Stomach (tissue), 9 donors: ENCODE data around the gene ADNP2. TPM values are rescaled to one million over a fixed set of nuclear protein-coding genes. Genes with fewer than 3 reads are reported as not detected.

Source experiments
- DNase-seq, 2 donors: peaks; one replicate each; pipeline versions ENCODE4 v3.0.0 to v3.0.0-alpha.2; 2013 to 2019
- H3K27ac ChIP-seq, 5 donors: fragments of 200-600 bp in 4 of 5; sonication (generic) in 4 of 5; one replicate each; pipeline ENCODE4 v1.5.1; 2013 to 2019; ENCODE audit warnings: mild to moderate bottlenecking in 1 of 5, moderate library complexity in 1 of 5
- H3K27me3 ChIP-seq, 3 donors: fragments of 200-600 bp; sonication (generic); one replicate each; pipeline ENCODE4 v1.5.1; 2017 to 2019; ENCODE audit warnings: mixed run types in 1 of 3
- H3K36me3 ChIP-seq, 4 donors: fragments of 200-600 bp; sonication (generic); 1 replicate in 3 of 4; 2 replicates in 1 of 4; pipeline ENCODE4 v1.5.1; 2016 to 2019
- H3K4me1 ChIP-seq, 4 donors: fragments of 200-600 bp; sonication (generic); one replicate each; pipeline ENCODE4 v1.5.1; 2016 to 2019
- H3K4me3 ChIP-seq, 4 donors: fragments of 200-600 bp; sonication (generic) in 3 of 4; one replicate each; pipeline ENCODE4 v1.5.1; 2016 to 2019; ENCODE audit warnings: mild to moderate bottlenecking in 1 of 4
- H3K9me3 ChIP-seq, 4 donors: fragments of 200-600 bp; sonication (generic); one replicate each; pipeline ENCODE4 v1.5.1; 2016 to 2019
- CTCF ChIP-seq, 7 experiments: fragments of 450-650 bp in 4 of 7; fragments of 200-600 bp in 3 of 7; sonication (generic) in 3 of 7; IDR thresholded peaks; one replicate each; pipeline ENCODE4 v1.5.1; 2016 to 2019; ENCODE audit warnings: antibody characterized with exemption in 7 of 7, control low read depth in 2 of 7, mild to moderate bottlenecking in 1 of 7
- EP300 ChIP-seq: sonication (generic); formaldehyde crosslinking; IDR thresholded peaks from one replicate; pipeline ENCODE4 v1.6.1; 2017; ENCODE audit warnings: antibody characterized with exemption
- POLR2A ChIP-seq, 4 donors: fragments of 450-650 bp; IDR thresholded peaks; one replicate each; pipeline ENCODE4 v1.6.1; 2016; ENCODE audit warnings: antibody characterized with exemption in 4 of 4, control low read depth in 2 of 4, mild to moderate bottlenecking in 1 of 4, moderate library complexity in 1 of 4
- POLR2AphosphoS5 ChIP-seq, 3 donors: sonication (generic); formaldehyde crosslinking; IDR thresholded peaks; one replicate each; pipeline ENCODE4 v1.6.1; 2016; ENCODE audit warnings: antibody characterized with exemption in 3 of 3
- WGBS, 5 donors: extraction: QIAGEN DNeasy Blood & Tissue Kit in 3 of 5; methylation state at CpG; one replicate each; pipeline versions ENCODE4 v1.1.5 to v1.1.7; 2013 to 2018; 5-methylcytosine and 5-hydroxymethylcytosine counted together
- intact Hi-C: fragments of 100-400 bp; cut with DNase I; formaldehyde crosslinking; loops from one replicate; pipeline ENCODE4 v1.15.1; 2023; ENCODE audit warnings: low total_unique reads
- polyA plus RNA-seq, 3 donors: library from polyadenylated mRNA; stranded (reverse); fragments of 200-250 nt; gene quantifications; one replicate each; pipeline ENCODE4 v1.2.3, GENCODE V29; 2013
- total RNA-seq, 5 donors: library from RNA; depleted of rRNA; stranded (reverse); fragments of >200 nt; gene quantifications; one replicate each; pipeline versions ENCODE4 v1.1.0 to v1.2.3, GENCODE V29; 2014 to 2016
- donor health status: healthy with polysubstance abuse.
- donor health status: Bipolar disorder and iron deficiency.
- donor health status: healthy.

The ADNP2 gene
- total and polyA plus RNA-seq, 8 donors, result 4.2 to 24.6 (median 10.8) TPM

- DNase-seq, result no peak
- H3K4me3 ChIP-seq, result no peak overlapping the region
- H3K27ac ChIP-seq, result no peak overlapping the region
- WGBS, 5 donors, result 81 to 97% (median 84%) methylated on average over 8 of the region's 8 CpGs
- H3K27me3 ChIP-seq, result no peaks in the 10 kb centered on the region
- H3K36me3 ChIP-seq, result peaks cover 37 to 84% (median 66%) of the 10 kb centered on the region in 4 donors
- intact Hi-C loops, result no loop called here
- H3K9me3 ChIP-seq, result no peaks in the 10 kb centered on the region
- TF ChIP-seq POLR2AphosphoS5 (IDR thresholded peaks at IDR 0.05) (no peak), EP300 (no peak), CTCF (IDR thresholded peaks at IDR 0.05) (no peak), POLR2A (IDR thresholded peaks at IDR 0.05) (no peak)
- H3K4me1 ChIP-seq, result no peaks in the 10 kb centered on the region
These were observed 27.6 kb downstream of the ADNP2 start for GRCh38 chr18:80136679-80137078.

DNA sequence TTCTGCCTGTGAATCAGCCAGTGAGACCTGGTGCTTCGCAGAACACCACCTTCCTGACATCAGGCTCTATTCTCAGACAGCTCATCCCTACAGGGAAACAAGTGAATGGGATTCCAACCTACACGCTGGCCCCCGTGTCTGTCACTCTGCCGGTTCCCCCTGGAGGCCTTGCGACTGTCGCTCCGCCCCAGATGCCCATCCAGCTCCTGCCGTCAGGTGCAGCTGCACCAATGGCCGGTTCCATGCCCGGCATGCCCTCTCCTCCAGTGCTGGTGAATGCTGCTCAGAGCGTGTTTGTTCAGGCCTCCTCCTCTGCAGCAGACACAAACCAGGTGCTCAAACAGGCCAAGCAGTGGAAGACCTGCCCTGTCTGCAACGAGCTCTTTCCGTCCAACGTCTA is 28.1 kb downstream of the ADNP2 start:
- no peak for TF ChIP-seq POLR2AphosphoS5 (IDR thresholded peaks at IDR 0.05)
- no peak for TF ChIP-seq POLR2A (IDR thresholded peaks at IDR 0.05)
- TF ChIP-seq CTCF (IDR thresholded peaks at IDR 0.05), result no peak
- no peak for TF ChIP-seq EP300
- H3K27me3 ChIP-seq, result no peaks in the 10 kb centered on the region
- H3K36me3 ChIP-seq, result peaks cover 37 to 84% (median 66%) of the 10 kb centered on the region in 4 donors
- DNase-seq, result no peak
- intact Hi-C loops, result no loop called here
- no peaks in the 10 kb centered on the region for H3K9me3 ChIP-seq
- WGBS, 5 donors, result 88 to 100% (median 96%) methylated on average over 12 to 14 of the region's 14 CpGs
- H3K27ac ChIP-seq, result no peak overlapping the region
- H3K4me3 ChIP-seq, result no peak overlapping the region
- no peaks in the 10 kb centered on the region for H3K4me1 ChIP-seq

DNA sequence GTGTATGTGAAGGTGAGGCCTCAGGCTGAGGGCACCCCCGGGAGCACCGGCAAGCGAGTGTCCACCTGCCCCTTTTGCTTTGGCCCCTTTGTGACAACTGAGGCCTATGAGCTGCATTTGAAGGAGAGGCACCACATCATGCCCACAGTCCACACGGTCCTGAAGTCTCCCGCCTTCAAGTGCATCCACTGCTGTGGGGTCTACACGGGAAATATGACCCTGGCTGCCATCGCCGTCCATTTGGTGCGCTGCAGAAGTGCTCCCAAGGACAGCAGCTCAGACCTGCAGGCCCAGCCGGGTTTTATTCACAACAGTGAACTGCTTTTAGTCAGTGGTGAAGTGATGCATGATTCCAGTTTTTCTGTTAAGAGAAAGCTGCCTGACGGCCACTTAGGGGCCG is 28.9 kb downstream of the ADNP2 start:
- Histone ChIP-seq H3K36me3 (peaks cover 37 to 79% (median 66%) of the 10 kb centered on the region in 4 donors), H3K4me3 (no peak overlapping the region), H3K27ac (no peak overlapping the region), H3K9me3 (no peaks in the 10 kb centered on the region), H3K4me1 (peaks cover 0 to 5% (median 2%) of the 10 kb centered on the region in 4 donors), H3K27me3 (no peaks in the 10 kb centered on the region)
- TF ChIP-seq EP300 (no peak), POLR2AphosphoS5 (IDR thresholded peaks at IDR 0.05) (no peak), POLR2A (IDR thresholded peaks at IDR 0.05) (no peak), CTCF (IDR thresholded peaks at IDR 0.05) (no peak)
- 89 to 96% (median 94%) methylated on average over 11 to 12 of the region's 12 CpGs for WGBS, 5 donors
- no peak for DNase-seq
- intact Hi-C loops, result no loop called here

DNA sequence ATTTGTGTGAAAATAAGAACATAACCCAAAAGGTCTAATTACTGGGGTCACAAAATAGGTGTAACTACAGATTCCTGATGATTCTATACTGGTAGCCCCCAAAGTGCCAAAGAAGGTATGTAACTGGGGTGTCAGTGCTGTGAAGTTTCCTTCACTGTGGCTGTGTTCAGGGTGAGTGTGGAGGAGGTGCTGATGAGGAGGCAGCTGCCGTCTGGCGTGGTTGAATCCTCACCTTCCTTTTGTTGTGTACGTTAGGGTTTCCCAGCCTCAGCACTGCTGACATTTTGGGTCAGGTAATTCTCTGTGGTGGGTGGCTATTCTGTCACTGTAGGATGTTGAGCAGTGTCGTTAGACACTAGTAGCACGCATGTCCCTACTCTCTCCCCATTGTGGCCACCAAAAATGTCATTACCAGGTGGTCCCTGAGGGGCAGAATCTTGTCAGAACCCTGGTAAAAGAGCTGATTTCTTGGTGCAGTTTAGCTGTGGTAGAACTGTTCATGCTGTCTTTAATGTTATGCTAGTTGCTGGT is 31.5 kb downstream of the ADNP2 start:
- H3K27ac ChIP-seq, result no peak overlapping the region
- H3K4me3 ChIP-seq, result no peak overlapping the region
- H3K36me3 ChIP-seq, result peaks cover 31 to 53% (median 41%) of the 10 kb centered on the region in 4 donors
- no peak for DNase-seq
- no peak for TF ChIP-seq CTCF (IDR thresholded peaks at IDR 0.05)
- TF ChIP-seq POLR2AphosphoS5 (IDR thresholded peaks at IDR 0.05), result no peak
- no peak for TF ChIP-seq EP300
- no peak for TF ChIP-seq POLR2A (IDR thresholded peaks at IDR 0.05)
- 82 to 94% (median 93%) methylated on average over 5 of the region's 5 CpGs for WGBS, 5 donors
- H3K9me3 ChIP-seq, result no peaks in the 10 kb centered on the region
- intact Hi-C loops, result no loop called here
- H3K4me1 ChIP-seq, result peaks cover 16 to 29% (median 24%) of the 10 kb centered on the region in 4 donors
- H3K27me3 ChIP-seq, result no peaks in the 10 kb centered on the region
